ENCODE results near the gene PNPO.

DNA sequence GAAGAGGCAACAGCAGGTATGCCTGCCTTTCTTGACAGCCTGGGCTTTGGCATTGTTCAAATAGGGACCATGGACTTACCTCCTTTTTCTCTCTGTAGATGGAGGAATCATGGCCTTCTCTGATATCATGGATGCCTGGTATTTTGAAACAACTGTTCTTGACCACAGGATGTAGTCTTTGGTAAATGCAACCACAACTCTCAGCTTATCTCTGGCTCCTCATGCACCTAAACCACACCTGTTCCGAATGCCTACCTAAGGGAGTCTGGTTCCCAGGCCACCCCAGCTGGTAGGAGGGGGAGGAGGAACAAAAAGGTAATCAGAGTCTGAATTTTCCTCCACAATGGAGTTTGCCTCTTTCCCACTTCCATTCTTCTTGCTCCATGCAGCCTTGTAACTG lies 48.3 kb downstream of the PNPO start:
- TF ChIP-seq, protein P1, sequence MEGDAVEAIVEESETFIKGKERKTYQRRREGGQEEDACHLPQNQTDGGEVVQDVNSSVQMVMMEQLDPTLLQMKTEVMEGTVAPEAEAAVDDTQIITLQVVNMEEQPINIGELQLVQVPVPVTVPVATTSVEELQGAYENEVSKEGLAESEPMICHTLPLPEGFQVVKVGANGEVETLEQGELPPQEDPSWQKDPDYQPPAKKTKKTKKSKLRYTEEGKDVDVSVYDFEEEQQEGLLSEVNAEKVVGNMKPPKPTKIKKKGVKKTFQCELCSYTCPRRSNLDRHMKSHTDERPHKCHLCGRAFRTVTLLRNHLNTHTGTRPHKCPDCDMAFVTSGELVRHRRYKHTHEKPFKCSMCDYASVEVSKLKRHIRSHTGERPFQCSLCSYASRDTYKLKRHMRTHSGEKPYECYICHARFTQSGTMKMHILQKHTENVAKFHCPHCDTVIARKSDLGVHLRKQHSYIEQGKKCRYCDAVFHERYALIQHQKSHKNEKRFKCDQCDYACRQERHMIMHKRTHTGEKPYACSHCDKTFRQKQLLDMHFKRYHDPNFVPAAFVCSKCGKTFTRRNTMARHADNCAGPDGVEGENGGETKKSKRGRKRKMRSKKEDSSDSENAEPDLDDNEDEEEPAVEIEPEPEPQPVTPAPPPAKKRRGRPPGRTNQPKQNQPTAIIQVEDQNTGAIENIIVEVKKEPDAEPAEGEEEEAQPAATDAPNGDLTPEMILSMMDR (conservative IDR thresholded peaks at IDR 0.05; ENCODE audit: low read length), result no peak
- no peak for TF ChIP-seq EZH2phosphoT487 (IDR thresholded peaks at IDR 0.05; ENCODE audit: borderline replicate concordance)

Measured in Loucy (cell line).